MM.1S (cell line): ENCODE data around the gene NATD1.

Experiments used
- DNase-seq: peaks from one replicate; pipeline ENCODE4 v3.0.0-alpha.2; 2015
- H2AFZ ChIP-seq: fragments of 300-600 bp; sonication (generic); 2 replicates; pipeline ENCODE4 v1.6.0; 2016; ENCODE audit warnings: antibody characterized with exemption, low read length
- H3F3A ChIP-seq: fragments of 300-600 bp; sonication (generic); 2 replicates; pipeline ENCODE4 v1.6.1; 2016; ENCODE audit warnings: mild to moderate bottlenecking, antibody characterized with exemption, low read length, moderate library complexity, mixed read lengths; ENCODE audit not compliant: insufficient read depth
- H3K27ac ChIP-seq: fragments of 300-600 bp; sonication (generic); 2 replicates; pipeline ENCODE4 v1.5.1; 2016; ENCODE audit warnings: mild to moderate bottlenecking, low read length
- H3K27me3 ChIP-seq: fragments of 300-600 bp; sonication (generic); replicated peaks from 2 replicates; pipeline ENCODE4 v1.6.0; 2016; ENCODE audit warnings: low read length; ENCODE audit not compliant: insufficient read depth
- H3K36me3 ChIP-seq: fragments of 300-600 bp; sonication (generic); replicated peaks from 2 replicates; pipeline ENCODE4 v1.6.1; 2016; ENCODE audit warnings: mild to moderate bottlenecking, low read length, mixed read lengths; ENCODE audit not compliant: insufficient read depth
- H3K4me1 ChIP-seq: fragments of 300-600 bp; sonication (generic); 2 replicates; pipeline ENCODE4 v1.6.1; 2016; ENCODE audit warnings: low read length, mixed read lengths
- H3K4me2 ChIP-seq: fragments of 300-600 bp; sonication (generic); 2 replicates; pipeline ENCODE4 v1.6.0; 2016; ENCODE audit warnings: low read depth, low read length
- H3K4me3 ChIP-seq: fragments of 300-600 bp; sonication (generic); 2 replicates; pipeline ENCODE4 v1.5.1; 2016; ENCODE audit warnings: low read length, mixed read lengths
- H3K79me2 ChIP-seq: fragments of 300-600 bp; sonication (generic); 2 replicates; pipeline ENCODE4 v1.6.1; 2016; ENCODE audit warnings: mixed run types, low read length, mixed read lengths
- H3K9ac ChIP-seq: fragments of 300-600 bp; sonication (generic); 2 replicates; pipeline ENCODE4 v1.6.1; 2016; ENCODE audit warnings: low read length, mixed read lengths
- H3K9me2 ChIP-seq: fragments of 300-600 bp; sonication (generic); replicated peaks from 2 replicates; pipeline ENCODE4 v1.6.1; 2016; ENCODE audit warnings: mild to moderate bottlenecking, low read length, mixed read lengths; ENCODE audit not compliant: insufficient read depth
- H3K9me3 ChIP-seq: fragments of 300-600 bp; sonication (generic); replicated peaks from 2 replicates; pipeline ENCODE4 v1.6.1; 2016; ENCODE audit warnings: mild to moderate bottlenecking, low read length, mixed read lengths; ENCODE audit not compliant: insufficient read depth
- H4K20me1 ChIP-seq: fragments of 300-600 bp; sonication (generic); 2 replicates; pipeline ENCODE4 v1.6.1; 2016; ENCODE audit warnings: mild to moderate bottlenecking, low read length, moderate library complexity, mixed read lengths; ENCODE audit not compliant: insufficient read depth
- EZH2 ChIP-seq: fragments of 300-600 bp; sonication (generic); optimal IDR thresholded peaks from 2 replicates; pipeline ENCODE3; 2017; ENCODE audit warnings: low read depth, mild to moderate bottlenecking, antibody characterized with exemption, low read length, mixed read lengths
- EZH2phosphoT487 ChIP-seq: fragments of 300-600 bp; sonication (generic); IDR thresholded peaks from 2 replicates; pipeline ENCODE4 v1.6.1; 2018; ENCODE audit warnings: antibody characterized with exemption, low read length
- TF ChIP-seq, protein P1 (sequence below): fragments of 300-600 bp; sonication (generic); IDR thresholded peaks from 2 replicates; pipeline ENCODE4 v1.5.1; 2016; ENCODE audit warnings: antibody characterized with exemption, low read length, mixed read lengths

The NATD1 gene

DNA sequence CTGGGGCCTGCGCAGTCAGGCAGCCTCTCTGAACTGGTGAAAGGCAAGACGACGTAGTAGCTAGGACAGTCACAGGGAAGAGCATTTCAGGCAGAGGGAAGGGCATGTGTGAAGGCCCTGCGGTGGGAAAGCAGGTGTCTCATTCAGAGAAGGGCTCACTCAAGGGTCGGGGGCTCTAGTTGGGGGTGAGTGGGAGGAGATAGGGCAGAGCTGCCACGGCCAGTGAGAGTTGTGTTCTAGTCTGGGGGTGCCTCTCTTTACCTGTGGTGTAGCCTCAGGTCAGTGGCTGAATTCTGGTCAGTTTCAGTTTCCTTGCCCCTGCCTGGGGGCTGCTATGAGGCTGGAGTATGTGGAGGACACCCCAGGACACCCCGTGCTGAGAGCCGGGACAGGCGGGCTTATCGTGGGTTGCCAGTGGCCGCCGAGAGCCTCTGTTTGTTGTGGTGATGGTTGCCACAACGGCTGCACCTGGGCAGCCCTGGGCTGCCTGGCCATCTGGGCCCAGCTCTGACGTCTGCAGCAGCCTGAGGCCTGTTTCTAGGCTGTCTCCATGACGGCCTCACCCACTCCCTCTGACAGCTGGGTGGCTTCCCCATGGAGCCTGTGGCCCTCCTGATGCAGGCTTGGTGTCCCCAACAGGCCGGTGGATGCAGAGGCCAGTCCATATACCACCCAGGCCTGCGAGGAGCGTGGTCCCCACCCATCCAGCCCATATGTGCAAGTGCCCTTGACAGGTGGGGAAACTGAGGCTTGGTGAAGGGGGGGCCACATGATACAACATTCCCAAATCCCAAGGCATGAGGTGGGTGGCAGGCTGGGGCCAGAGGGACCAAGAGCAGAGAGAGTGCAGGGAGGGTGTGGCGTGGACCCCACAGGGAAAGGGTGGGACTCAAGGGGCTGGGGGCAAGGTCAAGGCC, 42.1 kb upstream of the NATD1 start:
- no peak overlapping the region for H3K4me3 ChIP-seq
- no peak overlapping the region for H3K27ac ChIP-seq
- peaks cover 76% of the 10 kb centered on the region for H3K79me2 ChIP-seq
- 0 out of 2 replicates have a peak, but pooled peaks cover 3% of the 10 kb centered on the region for H3K36me3 ChIP-seq
- no peaks in the 10 kb centered on the region for H3K9me3 ChIP-seq
- H3K9ac ChIP-seq: no peak overlapping the region
- H3K27me3 ChIP-seq: no peaks in the 10 kb centered on the region
- no peaks in the 10 kb centered on the region for H3K4me1 ChIP-seq
- DNase-seq: no peak
- H2AFZ ChIP-seq: no peak overlapping the region
- no peak overlapping the region for H3K4me2 ChIP-seq
- no peaks in the 10 kb centered on the region for H3K9me2 ChIP-seq
- H3F3A ChIP-seq: no peaks in the 10 kb centered on the region
- H4K20me1 ChIP-seq: peaks cover 16% of the 10 kb centered on the region; the same call in 1 of the 2 replicates
- TF ChIP-seq, protein P1, sequence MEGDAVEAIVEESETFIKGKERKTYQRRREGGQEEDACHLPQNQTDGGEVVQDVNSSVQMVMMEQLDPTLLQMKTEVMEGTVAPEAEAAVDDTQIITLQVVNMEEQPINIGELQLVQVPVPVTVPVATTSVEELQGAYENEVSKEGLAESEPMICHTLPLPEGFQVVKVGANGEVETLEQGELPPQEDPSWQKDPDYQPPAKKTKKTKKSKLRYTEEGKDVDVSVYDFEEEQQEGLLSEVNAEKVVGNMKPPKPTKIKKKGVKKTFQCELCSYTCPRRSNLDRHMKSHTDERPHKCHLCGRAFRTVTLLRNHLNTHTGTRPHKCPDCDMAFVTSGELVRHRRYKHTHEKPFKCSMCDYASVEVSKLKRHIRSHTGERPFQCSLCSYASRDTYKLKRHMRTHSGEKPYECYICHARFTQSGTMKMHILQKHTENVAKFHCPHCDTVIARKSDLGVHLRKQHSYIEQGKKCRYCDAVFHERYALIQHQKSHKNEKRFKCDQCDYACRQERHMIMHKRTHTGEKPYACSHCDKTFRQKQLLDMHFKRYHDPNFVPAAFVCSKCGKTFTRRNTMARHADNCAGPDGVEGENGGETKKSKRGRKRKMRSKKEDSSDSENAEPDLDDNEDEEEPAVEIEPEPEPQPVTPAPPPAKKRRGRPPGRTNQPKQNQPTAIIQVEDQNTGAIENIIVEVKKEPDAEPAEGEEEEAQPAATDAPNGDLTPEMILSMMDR: no peak

DNA sequence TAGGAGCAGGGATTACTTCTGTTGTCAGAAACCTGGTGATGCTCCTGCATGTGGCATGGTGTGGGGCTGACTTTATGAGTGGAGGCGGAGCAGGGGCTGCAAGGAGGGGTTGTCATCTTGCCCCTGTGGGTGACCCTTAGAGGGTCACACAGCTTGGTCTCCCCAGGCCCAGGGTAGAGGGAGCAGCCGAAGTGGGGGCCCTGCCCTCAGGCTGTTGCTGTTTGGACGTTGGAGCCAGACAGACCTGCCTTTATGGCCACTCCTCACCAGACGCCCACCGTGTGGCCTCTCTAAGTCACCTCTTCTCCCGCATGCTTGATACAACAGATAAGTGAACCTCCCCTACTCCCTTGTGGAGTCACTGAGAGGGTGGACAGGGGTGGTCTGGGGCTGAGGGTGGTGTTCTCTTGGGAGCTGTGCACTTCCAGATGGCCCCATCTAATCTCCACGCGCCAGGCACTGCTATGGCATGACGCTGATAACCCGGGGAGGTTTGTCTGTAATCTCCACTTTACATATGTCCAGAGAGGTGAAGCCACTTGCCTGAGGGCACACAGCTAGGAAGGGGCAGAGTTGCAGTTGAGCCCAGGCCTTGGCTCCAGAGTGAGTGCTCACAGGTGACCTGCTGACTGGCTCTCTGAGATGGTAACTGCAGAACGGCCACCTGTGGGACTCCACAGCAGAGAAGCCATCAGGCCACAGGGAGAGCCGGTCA, 41.3 kb upstream of the NATD1 start:
- no peak overlapping the region for H3K9ac ChIP-seq
- H3K36me3 ChIP-seq: no peaks in the 10 kb centered on the region
- DNase-seq: no peak
- H3K79me2 ChIP-seq: peaks cover 84% of the 10 kb centered on the region
- no peak for TF ChIP-seq EZH2
- TF ChIP-seq, protein P1: no peak
- TF ChIP-seq EZH2phosphoT487: no peak
- peaks cover 16% of the 10 kb centered on the region; the same call in 1 of the 2 replicates for H4K20me1 ChIP-seq
- H3K4me2 ChIP-seq: no peak overlapping the region
- no peaks in the 10 kb centered on the region for H3K27me3 ChIP-seq
- no peaks in the 10 kb centered on the region for H3K9me3 ChIP-seq
- no peak overlapping the region for H3K4me3 ChIP-seq
- no peak overlapping the region for H3K27ac ChIP-seq
- no peak overlapping the region for H2AFZ ChIP-seq
- H3K9me2 ChIP-seq: no peaks in the 10 kb centered on the region
- H3K4me1 ChIP-seq: no peaks in the 10 kb centered on the region
- no peaks in the 10 kb centered on the region for H3F3A ChIP-seq

DNA sequence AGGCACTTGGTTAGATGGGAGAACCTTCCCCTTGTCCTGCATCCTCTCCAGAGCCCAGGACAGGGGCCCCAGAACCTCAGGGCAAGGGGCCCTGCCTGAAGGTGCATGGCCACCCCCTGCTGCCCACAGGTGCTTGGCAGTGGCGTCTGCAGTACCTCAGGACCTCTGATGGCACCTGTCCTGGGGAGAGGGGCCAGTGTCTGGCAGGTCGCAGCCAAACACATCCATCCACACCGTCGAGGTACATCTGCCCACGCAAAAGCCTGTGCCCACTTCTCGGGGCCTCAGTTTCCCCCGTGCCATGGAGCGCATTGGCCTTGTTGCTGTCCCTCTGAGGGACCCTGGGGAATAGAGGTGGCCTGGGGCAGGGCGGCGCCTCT, 40.6 kb upstream of the NATD1 start:
- Histone ChIP-seq H3K4me2 (no peak overlapping the region), H3K9ac (no peak overlapping the region), H3K27ac (no peak overlapping the region), H3F3A (no peaks in the 10 kb centered on the region), H3K4me3 (no peak overlapping the region), H3K79me2 (peaks cover 91% of the 10 kb centered on the region), H3K36me3 (no peaks in the 10 kb centered on the region), H3K27me3 (no peaks in the 10 kb centered on the region), H3K9me3 (no peaks in the 10 kb centered on the region), H2AFZ (no peak overlapping the region), H3K9me2 (no peaks in the 10 kb centered on the region), H4K20me1 (peaks cover 16% of the 10 kb centered on the region; the same call in 1 of the 2 replicates), H3K4me1 (no peaks in the 10 kb centered on the region)
- DNase-seq: no peak
- TF ChIP-seq, protein P1: no peak
